Lower leg skin (tissue), 3 donors: Measurements from ENCODE around the gene UBLCP1.

Source experiments
- CTCF ChIP-seq, 3 donors: fragments of 450-650 bp; IDR thresholded peaks; one replicate each; pipeline ENCODE4 v1.5.1; 2016; ENCODE audit warnings: antibody characterized with exemption in 3 of 3, mild to moderate bottlenecking in 3 of 3, moderate library complexity in 2 of 3
- POLR2A ChIP-seq, 2 donors: fragments of 450-650 bp; IDR thresholded peaks; one replicate each; pipeline ENCODE4 v1.6.1; 2016 to 2017; ENCODE audit warnings: antibody characterized with exemption in 2 of 2, mild to moderate bottlenecking in 1 of 2, moderate library complexity in 1 of 2

DNA sequence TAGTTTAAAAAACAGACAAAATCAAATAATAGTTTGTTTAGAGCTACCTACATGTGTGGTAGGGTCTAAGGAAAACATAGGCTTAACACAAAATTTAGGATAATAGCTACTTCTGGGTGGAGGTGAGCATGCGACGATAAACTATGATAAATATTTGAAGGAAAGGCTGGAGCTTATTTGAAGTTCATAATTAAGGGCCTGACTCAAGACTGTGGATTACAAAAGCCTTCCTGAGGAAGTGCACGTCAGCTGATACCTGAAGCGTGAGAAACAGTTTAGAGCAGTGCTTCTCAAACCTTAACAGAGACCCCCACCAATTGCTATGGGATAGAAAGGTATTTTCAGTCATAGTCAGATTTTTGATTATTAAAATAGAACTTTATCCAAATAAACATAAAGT is 20.4 kb upstream of the UBLCP1 start:
- no peak for TF ChIP-seq CTCF (IDR thresholded peaks at IDR 0.05)
- TF ChIP-seq POLR2A (IDR thresholded peaks at IDR 0.05) = no peak
